Right hindlimb (tissue), 1 donor: ENCODE results near the gene RNASEH2C.
"Not testable (repeated sequence)": the region's sequence is repeated elsewhere in the genome, so short reads cannot be mapped to it uniquely, and the experiment has no call there.

ENCODE experiments used
- DNase-seq: peaks from one replicate; pipeline ENCODE4 v3.0.0-alpha.2; 2018

The RNASEH2C gene

DNA sequence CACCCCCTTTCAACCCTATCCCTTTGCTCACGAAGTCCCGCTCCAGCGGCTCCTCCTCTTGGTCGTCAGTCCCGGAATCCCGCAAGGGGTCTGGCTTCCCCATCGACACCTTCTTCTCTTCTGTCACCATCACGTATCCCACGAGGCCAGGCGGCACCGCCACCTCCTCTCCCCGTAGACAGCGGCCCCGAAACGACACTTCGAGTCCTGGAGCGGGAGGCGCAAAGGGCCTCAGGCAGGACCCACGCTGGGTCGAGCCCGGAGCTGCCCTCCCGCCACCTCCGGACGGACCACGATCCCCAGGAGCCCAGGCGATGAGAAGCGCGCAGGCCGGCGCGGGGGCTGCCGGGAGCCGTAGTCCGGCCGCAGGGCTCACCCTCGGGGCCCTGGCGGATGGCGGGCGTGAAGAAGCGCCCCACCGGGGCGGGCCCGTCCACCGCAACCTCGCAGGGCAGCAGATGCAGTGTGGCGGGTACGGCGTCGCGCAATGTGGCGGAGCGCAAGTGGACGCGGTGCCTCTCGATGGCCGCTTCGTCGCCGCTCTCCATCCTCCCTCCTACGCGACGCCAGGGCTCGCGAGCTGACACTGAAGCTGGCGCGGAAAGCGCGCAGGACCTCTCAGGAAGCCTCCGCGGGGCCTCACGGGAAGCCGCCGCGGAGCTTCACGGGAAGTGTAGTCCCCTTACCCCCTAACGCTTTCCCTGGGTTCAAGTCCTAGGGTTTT lies at the start of gene RNASEH2C:
RNASEH2C (minus strand) TSS at position 588 of the 724 bp plus-strand sequence; CDS start at position 548, 40 bp downstream.
- peak; percentile 91 for DNase-seq

GRCh38 chr11:65767806-65768205 lies 47.2 kb upstream of the RNASEH2C start:
- not testable (repeated sequence) for DNase-seq

DNA sequence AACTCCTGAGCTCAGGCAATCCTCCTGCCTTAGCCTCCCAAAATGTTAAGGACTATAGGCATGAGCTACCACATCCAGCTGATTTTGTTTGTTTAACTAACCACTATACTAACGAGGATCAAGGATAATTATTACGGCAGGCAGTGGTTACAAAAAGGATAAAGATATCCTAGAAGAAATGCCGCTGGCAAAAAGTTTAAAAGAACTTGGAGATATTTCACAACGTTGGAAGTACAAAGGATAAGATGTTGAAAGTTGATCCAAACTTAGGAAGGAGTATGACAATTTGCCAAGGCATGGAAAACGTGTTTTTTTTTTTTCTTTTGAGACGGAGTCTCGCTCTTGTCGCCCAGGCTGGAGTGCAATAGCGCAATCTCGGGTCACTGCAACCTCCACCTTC lies 46.8 kb upstream of the RNASEH2C start:
- no peak for DNase-seq

GRCh38 chr11:65766535-65766934 lies 45.9 kb upstream of the RNASEH2C start:
- no peak for DNase-seq

DNA sequence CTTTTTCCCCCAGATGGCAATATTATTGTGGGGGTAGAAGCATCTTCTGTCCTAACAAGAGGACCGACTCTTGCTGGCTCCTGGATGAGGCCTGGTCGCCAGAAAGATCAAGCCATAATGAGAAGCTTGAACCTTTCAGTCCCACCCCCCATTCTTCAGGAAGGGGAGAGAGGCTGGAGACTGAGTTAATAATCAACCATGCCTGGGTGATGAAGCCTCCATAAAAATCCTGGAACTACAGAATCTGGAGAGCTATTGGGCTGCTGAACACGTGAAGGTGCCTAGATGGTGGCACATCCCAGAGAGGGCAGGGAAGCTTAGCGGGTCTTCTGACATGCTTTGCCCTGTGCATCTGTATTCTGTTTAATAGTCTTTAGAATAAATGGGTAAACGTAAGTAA lies 43.8 kb upstream of the RNASEH2C start:
- no peak for DNase-seq

DNA sequence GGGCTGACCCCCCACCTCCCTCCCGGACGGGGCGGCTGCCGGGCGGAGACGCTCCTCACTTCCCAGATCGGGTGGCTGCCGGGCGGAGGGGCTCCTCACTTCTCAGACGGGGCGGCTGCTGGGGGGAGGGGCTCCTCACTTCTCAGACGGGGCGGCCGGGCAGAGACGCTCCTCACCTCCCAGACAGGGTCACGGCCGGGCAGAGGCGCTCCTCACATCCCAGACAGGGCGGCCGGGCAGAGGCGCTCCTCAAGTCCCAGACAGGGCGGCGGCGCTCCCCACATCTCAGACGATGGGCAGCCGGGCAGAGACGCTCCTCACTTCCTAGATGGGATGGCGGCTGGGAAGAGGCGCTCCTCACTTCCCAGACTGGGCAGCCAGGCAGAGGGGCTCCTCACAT lies 42.2 kb upstream of the RNASEH2C start:
- DNase-seq: not testable (repeated sequence)

DNA sequence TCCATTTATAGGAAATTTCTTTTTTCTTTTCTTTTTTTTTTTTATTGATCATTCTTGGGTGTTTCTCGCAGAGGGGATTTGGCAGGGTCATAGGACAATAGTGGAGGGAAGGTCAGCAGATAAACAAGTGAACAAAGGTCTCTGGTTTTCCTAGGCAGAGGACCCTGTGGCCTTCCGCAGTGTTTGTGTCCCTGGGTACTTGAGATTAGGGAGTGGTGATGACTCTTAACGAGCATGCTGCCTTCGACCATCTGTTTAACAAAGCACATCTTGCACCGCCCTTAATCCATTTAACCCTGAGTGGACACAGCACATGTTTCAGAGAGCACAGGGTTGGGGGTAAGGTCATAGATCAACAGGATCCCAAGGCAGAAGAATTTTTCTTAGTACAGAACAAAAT lies 41.6 kb upstream of the RNASEH2C start:
- DNase-seq: not testable (repeated sequence)

GRCh38 chr11:65745049-65745448 lies 24.5 kb upstream of the RNASEH2C start:
- no peak for DNase-seq

DNA sequence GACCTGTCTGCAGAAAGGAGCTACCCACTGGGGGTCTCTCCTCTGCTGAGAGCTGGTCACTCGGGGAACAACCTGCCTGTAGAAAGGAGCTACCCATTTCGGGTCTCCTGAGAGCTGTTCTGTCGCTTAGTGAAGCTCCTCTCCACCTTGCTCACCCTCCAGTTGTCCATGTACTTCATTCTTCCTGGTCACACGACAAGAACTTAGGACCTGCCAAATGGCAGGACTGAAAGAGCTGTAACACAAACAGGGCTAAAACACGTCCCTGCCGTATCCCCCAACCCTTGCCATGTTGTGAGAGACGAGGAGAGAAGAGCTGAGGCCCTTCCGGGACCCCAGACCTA lies 24.1 kb upstream of the RNASEH2C start:
- no peak for DNase-seq

DNA sequence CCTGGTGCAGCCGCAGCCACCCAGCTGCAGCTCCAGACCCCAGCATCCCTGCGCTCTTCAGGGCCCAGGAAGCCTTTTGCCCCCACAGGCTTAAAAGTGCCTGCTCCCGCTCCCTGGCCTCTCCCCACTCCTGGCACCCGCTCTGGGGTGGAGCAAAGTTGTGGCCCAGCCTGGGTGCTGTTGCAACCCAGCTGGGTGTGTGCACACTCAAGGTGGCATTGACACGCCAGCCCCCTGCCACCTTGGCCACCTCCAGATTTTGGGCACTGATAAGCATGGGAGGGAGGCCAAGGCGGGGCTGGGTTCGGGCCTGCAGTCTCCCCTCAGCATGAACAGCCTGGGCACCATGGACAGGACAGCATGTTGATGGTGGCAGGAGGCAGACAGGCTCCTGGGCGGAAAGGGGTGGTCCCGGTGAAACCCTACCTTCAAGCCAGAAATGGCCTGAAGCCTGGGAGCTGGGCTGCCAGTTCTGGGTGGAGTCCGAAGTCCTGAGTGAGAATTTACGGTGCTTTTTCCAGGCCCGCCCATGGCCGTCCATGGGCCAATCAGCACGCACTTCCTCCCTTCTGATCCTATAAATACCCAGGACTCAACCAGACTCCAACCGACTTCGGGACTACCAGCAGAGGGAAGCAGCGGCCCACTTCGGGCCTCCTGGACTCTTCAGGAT lies 23.6 kb upstream of the RNASEH2C start:
- DNase-seq: no peak

- no peak for DNase-seq
Observed at GRCh38 chr11:65743681-65744025, 23.1 kb upstream of the RNASEH2C start.

- DNase-seq: no peak
Observed at GRCh38 chr11:65742353-65742752, 21.8 kb upstream of the RNASEH2C start.

- DNase-seq: no peak
Observed at GRCh38 chr11:65741185-65741584, 20.6 kb upstream of the RNASEH2C start.

GRCh38 chr11:65739022-65739421 lies 18.4 kb upstream of the RNASEH2C start:
- DNase-seq: no peak

- no peak for DNase-seq
Observed at GRCh38 chr11:65736810-65737209, 16.2 kb upstream of the RNASEH2C start.

GRCh38 chr11:65735111-65735510 lies 14.5 kb upstream of the RNASEH2C start:
- DNase-seq: not testable (repeated sequence)

DNA sequence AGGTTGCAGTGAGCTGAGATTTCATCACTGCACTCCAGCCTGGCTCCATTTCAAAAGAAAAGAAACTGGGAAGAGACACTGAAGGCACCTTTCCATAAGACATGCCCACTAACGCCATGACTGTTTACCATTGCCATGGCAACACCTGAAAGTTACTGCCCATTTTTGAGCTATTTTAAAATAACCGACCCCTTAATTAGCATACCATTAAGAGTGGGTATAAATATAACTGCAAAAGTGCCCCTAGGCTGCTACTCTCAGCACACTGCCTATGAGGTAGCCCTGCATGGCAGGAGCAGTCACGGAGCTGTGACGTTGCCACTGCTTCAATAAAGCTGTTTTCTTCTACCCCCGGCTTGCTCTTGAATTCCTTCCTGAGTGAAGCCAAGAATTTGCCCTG lies 9.9 kb upstream of the RNASEH2C start:
- DNase-seq: no peak

DNA sequence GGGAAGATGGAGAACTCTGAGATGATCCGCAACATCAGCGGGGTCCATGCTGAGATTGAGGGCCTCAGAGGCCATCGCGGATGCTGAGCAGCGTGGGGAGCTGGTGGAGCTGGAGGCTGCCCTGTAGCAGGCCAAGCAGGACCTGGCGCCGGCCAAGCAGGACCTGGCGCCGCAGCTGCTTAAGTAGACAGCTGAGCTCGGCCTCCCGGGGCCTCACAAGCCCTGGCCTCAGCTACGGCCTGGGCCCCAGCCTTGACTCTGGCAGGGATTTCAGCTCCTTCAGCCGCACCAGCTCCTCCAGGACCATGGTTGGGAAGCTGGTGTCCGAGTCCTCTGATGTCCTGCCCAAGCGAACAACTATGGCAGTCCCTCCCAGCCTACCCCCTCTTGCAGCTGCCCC lies 7.3 kb upstream of the RNASEH2C start:
- no peak for DNase-seq

- DNase-seq: no peak
Observed at GRCh38 chr11:65726660-65727059, 6.1 kb upstream of the RNASEH2C start.

DNA sequence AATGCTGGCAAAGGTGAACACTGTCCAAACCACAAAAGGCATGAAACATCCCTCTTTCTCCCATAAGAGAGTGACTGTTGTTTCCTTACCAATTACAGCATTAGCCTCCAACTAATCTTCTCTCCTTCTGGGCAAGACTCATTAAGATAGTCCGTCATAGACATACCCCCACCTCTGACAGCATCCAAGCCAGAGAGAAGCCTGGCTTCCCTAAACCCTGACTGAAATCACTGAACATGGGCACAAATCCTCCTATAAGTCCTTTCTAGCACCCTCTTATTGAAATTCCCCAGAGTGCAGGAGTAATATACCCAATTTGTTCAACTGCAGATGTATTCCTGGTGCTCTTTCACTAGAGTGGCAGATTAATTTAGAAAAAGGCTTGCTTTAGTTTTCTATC lies 1.7 kb upstream of the RNASEH2C start:
- no peak for DNase-seq

DNA sequence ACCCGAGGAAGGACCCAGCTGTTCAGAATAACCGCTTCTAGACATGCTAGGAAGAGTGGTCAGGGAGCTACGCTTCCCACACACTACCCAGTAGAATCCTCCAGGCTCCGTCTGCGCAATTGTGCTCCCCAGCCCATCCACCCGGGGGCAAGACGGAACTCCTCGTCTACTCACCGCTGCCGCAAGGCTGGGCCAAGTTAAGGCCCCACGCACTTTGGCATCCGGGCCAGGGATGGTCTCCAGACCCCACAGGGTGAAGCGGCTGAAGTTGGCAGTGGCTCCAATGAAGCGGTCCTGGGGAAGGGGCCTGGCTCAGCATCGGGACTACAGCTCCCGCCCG lies 757 bp downstream of the RNASEH2C start:
- no peak for DNase-seq

- no peak for DNase-seq
Observed at GRCh38 chr11:65718964-65719492, 1.6 kb downstream of the RNASEH2C start.

GRCh38 chr11:65718531-65718930 lies 2.1 kb downstream of the RNASEH2C start:
- no peak for DNase-seq

DNA sequence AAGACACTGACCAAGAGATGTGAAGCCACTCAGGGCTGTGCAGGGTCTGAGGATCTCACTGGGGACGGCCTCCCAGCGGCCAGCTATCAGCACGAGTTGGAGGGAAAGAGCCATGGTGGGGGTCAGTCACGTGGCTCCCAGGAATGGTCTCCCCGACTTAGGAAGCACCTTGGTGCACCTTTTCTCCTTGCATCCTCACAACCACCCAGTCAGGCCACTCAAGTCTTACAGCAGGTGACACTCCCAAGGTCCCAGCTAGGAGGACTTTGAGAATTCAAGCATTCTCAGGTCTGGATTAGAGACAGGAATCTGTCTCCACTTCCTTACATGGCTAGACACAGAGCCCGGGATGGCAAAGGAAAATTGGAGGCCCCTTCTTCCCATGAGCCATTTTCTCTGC lies 2.7 kb downstream of the RNASEH2C start:
- DNase-seq: no peak
